SK-N-SH treated with all-trans-retinoic acid at 6 μM for 48 hours (cell line): ENCODE measurements around the gene CPEB3.

Experiments used
- ATAC-seq: fragments of 200-7000 bp; cut with Tn5 transposase; 3 replicates; pipeline ENCODE4 v1.9.1; 2020; ENCODE audit warnings: mild to moderate bottlenecking, moderate library complexity
- ARNTL ChIP-seq: fragments of 450-650 bp; formaldehyde crosslinking; IDR thresholded peaks from 2 replicates; pipeline ENCODE4 v1.5.0; 2020; ENCODE audit warnings: low read depth, mild to moderate bottlenecking, moderate library complexity, borderline replicate concordance
- CSRNP3 ChIP-seq: fragments of 250-450 bp; sonication (Bioruptor Pico); IDR thresholded peaks from 2 replicates; pipeline ENCODE4 v1.5.1; 2021; ENCODE audit warnings: mild to moderate bottlenecking, moderate library complexity
- ESRRG ChIP-seq: fragments of 250-450 bp; sonication (Bioruptor Pico); IDR thresholded peaks from 2 replicates; pipeline ENCODE4 v1.6.1; 2021; ENCODE audit warnings: mild to moderate bottlenecking
- GLIS3 ChIP-seq: fragments of 250-450 bp; sonication (Bioruptor Pico); IDR thresholded peaks from 2 replicates; pipeline ENCODE4 v1.5.0; 2020; ENCODE audit warnings: mild to moderate bottlenecking, moderate library complexity
- OSR1 ChIP-seq: fragments of 250-450 bp; sonication (Bioruptor Pico); IDR thresholded peaks from 2 replicates; pipeline ENCODE4 v1.8.0; 2022; ENCODE audit warnings: moderate library complexity, mild to moderate bottlenecking, inconsistent platforms
- POU6F1 ChIP-seq: fragments of 250-450 bp; sonication (Bioruptor Pico); IDR thresholded peaks from 2 replicates; pipeline ENCODE4 v1.8.0; 2021; ENCODE audit warnings: low read depth, mild to moderate bottlenecking, moderate library complexity, borderline replicate concordance
- TCF4 ChIP-seq: fragments of 250-450 bp; sonication (Bioruptor Pico); IDR thresholded peaks from 2 replicates; pipeline ENCODE4 v1.8.0; 2021; ENCODE audit warnings: mild to moderate bottlenecking, moderate library complexity, borderline replicate concordance
- TOX ChIP-seq: fragments of 250-450 bp; sonication (Bioruptor Pico); IDR thresholded peaks from 2 replicates; pipeline ENCODE4 v1.8.0; 2021; ENCODE audit warnings: mild to moderate bottlenecking, moderate library complexity, borderline replicate concordance
- TSHZ2 ChIP-seq: fragments of 250-450 bp; sonication (Bioruptor Pico); IDR thresholded peaks from 2 replicates; pipeline ENCODE4 v1.5.0; 2020; ENCODE audit warnings: mild to moderate bottlenecking, moderate library complexity
- ZC3H10 ChIP-seq: fragments of 250-450 bp; sonication (Bioruptor Pico); IDR thresholded peaks from 2 replicates; pipeline ENCODE4 v1.5.1; 2021; ENCODE audit warnings: mild to moderate bottlenecking, moderate library complexity
- ZFP3 ChIP-seq: fragments of 250-450 bp; sonication (Bioruptor Pico); IDR thresholded peaks from 2 replicates; pipeline ENCODE4 v1.5.0; 2020; ENCODE audit warnings: mild to moderate bottlenecking, moderate library complexity
- ZNF8 ChIP-seq: fragments of 450-650 bp; formaldehyde crosslinking; IDR thresholded peaks from 2 replicates; pipeline ENCODE4 v1.5.0; 2020; ENCODE audit warnings: mild to moderate bottlenecking, moderate library complexity
- TF ChIP-seq, protein P1 (sequence below): fragments of 250-450 bp; sonication (Bioruptor Pico); IDR thresholded peaks from 2 replicates; pipeline ENCODE4 v1.5.1; 2020; ENCODE audit warnings: low read depth, mild to moderate bottlenecking, moderate library complexity
- TF ChIP-seq, protein P2 (sequence below): fragments of 250-450 bp; sonication (Bioruptor Pico); IDR thresholded peaks from 2 replicates; pipeline ENCODE4 v1.8.0; 2020; ENCODE audit warnings: mild to moderate bottlenecking, moderate library complexity, borderline replicate concordance

CPEB3 gene

DNA sequence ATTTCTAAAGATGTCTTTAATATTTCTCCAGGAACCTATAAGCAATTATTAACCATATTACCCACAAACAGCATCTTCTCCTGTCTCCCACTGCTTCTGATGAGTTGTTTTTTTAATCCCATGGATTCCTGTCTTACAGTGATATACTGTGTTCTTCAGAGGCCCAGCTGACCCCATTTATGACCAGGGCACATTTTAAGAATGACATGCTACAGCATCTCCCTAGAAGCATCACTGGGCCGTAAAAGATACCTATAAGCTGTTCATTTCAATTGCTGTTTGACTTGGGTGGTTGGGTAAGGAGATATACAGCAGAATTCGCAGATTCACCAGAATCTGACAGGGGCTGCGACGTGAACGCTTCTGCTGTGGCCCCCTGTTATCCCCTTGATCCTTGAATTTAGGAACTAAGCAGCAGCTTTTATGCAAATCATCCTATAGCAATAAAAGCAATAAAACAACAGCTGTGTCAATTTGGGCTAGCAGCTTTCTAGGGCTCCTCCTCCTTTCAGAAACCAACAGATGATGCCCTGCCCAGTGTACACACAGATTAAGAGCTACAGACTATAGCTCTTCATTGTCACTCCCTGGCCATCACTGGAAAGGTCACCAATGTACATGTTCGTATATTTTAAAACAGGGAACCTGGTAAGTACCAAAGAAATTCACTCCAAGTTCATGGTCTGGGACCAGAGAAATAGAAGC lies 86.8 kb downstream of the CPEB3 start:
- no peak for ATAC-seq
- TF ChIP-seq, protein P1, sequence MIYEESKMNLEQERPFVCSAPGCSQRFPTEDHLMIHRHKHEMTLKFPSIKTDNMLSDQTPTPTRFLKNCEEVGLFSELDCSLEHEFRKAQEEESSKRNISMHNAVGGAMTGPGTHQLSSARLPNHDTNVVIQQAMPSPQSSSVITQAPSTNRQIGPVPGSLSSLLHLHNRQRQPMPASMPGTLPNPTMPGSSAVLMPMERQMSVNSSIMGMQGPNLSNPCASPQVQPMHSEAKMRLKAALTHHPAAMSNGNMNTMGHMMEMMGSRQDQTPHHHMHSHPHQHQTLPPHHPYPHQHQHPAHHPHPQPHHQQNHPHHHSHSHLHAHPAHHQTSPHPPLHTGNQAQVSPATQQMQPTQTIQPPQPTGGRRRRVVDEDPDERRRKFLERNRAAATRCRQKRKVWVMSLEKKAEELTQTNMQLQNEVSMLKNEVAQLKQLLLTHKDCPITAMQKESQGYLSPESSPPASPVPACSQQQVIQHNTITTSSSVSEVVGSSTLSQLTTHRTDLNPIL = no peak

- no peak for TF ChIP-seq CSRNP3 (CRISPR knock-in tag)
- TF ChIP-seq ESRRG (CRISPR knock-in tag) = no peak
- no peak for ATAC-seq
Measured at GRCh38 chr10:92202536-92202935, 88.3 kb downstream of the CPEB3 start.

- peak; percentile 62 for ATAC-seq
Measured at GRCh38 chr10:92200564-92200963, 90.3 kb downstream of the CPEB3 start.

GRCh38 chr10:92187101-92187500 lies 103.8 kb downstream of the CPEB3 start:
- ATAC-seq = no peak
- TF ChIP-seq ARNTL (no peak), GLIS3 (no peak), ZC3H10 (CRISPR knock-in tag) (no peak), TOX (no peak), OSR1 (no peak)
- TF ChIP-seq, protein P2, sequence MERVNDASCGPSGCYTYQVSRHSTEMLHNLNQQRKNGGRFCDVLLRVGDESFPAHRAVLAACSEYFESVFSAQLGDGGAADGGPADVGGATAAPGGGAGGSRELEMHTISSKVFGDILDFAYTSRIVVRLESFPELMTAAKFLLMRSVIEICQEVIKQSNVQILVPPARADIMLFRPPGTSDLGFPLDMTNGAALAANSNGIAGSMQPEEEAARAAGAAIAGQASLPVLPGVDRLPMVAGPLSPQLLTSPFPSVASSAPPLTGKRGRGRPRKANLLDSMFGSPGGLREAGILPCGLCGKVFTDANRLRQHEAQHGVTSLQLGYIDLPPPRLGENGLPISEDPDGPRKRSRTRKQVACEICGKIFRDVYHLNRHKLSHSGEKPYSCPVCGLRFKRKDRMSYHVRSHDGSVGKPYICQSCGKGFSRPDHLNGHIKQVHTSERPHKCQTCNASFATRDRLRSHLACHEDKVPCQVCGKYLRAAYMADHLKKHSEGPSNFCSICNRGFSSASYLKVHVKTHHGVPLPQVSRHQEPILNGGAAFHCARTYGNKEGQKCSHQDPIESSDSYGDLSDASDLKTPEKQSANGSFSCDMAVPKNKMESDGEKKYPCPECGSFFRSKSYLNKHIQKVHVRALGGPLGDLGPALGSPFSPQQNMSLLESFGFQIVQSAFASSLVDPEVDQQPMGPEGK (CRISPR knock-in tag) = no peak
- TF ChIP-seq, protein P1 = no peak

More at GRCh38 chr10:92200564-92200963, 90.3 kb downstream of the CPEB3 start:
- TF ChIP-seq ZC3H10 (CRISPR knock-in tag) = no peak
- no peak for TF ChIP-seq CSRNP3 (CRISPR knock-in tag)
- TF ChIP-seq TCF4 (CRISPR knock-in tag) = no peak
- TF ChIP-seq POU6F1 = no peak

- no peak for ATAC-seq
- TF ChIP-seq ZFP3 (CRISPR knock-in tag) (no peak), ZNF8 (CRISPR knock-in tag) (no peak), TSHZ2 (CRISPR knock-in tag) (no peak), ZC3H10 (CRISPR knock-in tag) (no peak)
Measured at GRCh38 chr10:92184977-92185376, 105.9 kb downstream of the CPEB3 start.
